ENCODE data around the gene OGA.

DNA sequence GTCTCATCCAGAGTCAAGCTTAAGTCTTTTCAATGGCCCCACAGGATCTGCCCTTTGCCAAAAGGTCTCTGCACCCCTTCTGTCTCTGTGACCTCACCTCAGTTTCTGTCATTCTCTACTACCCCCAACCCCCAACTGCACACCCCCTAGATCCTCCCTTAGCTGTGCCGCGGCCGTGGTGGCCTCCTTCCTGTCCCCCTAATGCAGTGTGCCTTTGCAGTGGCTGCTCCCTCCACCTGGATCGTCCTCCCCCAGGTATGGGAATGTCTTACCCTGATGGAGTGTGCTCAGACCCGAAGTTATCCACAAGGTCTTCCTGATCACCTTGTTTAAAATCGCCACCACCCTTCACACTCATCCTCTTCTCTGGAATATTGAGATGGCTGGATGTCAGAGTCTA, 51.9 kb downstream of the OGA start:
- TF ChIP-seq, protein P1, sequence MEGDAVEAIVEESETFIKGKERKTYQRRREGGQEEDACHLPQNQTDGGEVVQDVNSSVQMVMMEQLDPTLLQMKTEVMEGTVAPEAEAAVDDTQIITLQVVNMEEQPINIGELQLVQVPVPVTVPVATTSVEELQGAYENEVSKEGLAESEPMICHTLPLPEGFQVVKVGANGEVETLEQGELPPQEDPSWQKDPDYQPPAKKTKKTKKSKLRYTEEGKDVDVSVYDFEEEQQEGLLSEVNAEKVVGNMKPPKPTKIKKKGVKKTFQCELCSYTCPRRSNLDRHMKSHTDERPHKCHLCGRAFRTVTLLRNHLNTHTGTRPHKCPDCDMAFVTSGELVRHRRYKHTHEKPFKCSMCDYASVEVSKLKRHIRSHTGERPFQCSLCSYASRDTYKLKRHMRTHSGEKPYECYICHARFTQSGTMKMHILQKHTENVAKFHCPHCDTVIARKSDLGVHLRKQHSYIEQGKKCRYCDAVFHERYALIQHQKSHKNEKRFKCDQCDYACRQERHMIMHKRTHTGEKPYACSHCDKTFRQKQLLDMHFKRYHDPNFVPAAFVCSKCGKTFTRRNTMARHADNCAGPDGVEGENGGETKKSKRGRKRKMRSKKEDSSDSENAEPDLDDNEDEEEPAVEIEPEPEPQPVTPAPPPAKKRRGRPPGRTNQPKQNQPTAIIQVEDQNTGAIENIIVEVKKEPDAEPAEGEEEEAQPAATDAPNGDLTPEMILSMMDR (IDR thresholded peaks at IDR 0.05; ENCODE audit: low read length), result no peak
- TF ChIP-seq EZH2phosphoT487 (IDR thresholded peaks at IDR 0.05; ENCODE audit: low read length) (no peak), EZH2 (optimal IDR thresholded peaks at IDR 0.05; ENCODE audit: low read depth, low read length) (no peak)

All from MM.1S (cell line).